Mammary epithelial cell (primary cell): Measurements from ENCODE around the gene ACKR4.

ENCODE experiments used
- EZH2 ChIP-seq: IDR thresholded peaks from 2 replicates; pipeline ENCODE4 v1.6.1; 2012; ENCODE audit warnings: low read length, inconsistent platforms, borderline replicate concordance
- TF ChIP-seq, protein P1 (sequence below), 2 donors: IDR thresholded peaks in 1 of 2; conservative IDR thresholded peaks in 1 of 2; 2 replicates each; pipeline ENCODE4 v1.5.1; 2011 to 2012; ENCODE audit warnings: inconsistent platforms in 2 of 2, low read length in 2 of 2, mild to moderate bottlenecking in 2 of 2, control low read depth in 1 of 2, low read depth in 1 of 2; ENCODE audit not compliant: insufficient read depth in 1 of 2; ENCODE audit errors: extremely low read depth in 1 of 2

DNA sequence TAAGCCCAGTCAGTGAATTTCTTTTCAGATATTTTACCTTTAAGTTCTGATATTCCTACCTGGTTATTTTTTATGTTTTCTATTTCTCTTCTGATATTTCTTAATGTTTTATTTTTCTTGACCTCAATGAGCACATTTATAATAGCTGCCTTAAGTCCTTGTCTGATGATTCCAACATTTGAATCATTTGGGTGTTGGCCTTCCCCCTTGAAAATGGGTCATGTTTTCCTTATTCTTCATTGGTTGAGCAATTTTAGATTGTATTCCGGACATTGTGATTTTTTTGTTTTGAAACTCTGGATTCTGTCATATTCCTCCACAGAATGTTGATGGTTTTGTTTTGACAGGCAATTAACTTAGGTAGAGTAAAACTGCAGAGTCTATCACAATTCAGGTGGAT lies 9.7 kb upstream of the ACKR4 start:
- TF ChIP-seq, protein P1, sequence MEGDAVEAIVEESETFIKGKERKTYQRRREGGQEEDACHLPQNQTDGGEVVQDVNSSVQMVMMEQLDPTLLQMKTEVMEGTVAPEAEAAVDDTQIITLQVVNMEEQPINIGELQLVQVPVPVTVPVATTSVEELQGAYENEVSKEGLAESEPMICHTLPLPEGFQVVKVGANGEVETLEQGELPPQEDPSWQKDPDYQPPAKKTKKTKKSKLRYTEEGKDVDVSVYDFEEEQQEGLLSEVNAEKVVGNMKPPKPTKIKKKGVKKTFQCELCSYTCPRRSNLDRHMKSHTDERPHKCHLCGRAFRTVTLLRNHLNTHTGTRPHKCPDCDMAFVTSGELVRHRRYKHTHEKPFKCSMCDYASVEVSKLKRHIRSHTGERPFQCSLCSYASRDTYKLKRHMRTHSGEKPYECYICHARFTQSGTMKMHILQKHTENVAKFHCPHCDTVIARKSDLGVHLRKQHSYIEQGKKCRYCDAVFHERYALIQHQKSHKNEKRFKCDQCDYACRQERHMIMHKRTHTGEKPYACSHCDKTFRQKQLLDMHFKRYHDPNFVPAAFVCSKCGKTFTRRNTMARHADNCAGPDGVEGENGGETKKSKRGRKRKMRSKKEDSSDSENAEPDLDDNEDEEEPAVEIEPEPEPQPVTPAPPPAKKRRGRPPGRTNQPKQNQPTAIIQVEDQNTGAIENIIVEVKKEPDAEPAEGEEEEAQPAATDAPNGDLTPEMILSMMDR (conservative IDR thresholded peaks at IDR 0.05 in 1 of 2, IDR thresholded peaks at IDR 0.05 in 1 of 2; ENCODE audit: extremely low read depth in 1 of 2, insufficient read depth in 1 of 2, low read depth in 1 of 2, low read length in 2 of 2): no peak
- TF ChIP-seq EZH2: no peak
